HEK293 (cell line): ENCODE data around the gene CCDC77.

ENCODE experiments used
- BCL11B ChIP-seq: fragments of 450-650 bp; formaldehyde crosslinking; IDR thresholded peaks from 2 replicates; pipeline ENCODE4 v1.5.1; 2016; ENCODE audit warnings: low read depth, missing biosample characterization, missing genetic modification characterization
- GFI1B ChIP-seq: fragments of 450-650 bp; formaldehyde crosslinking; IDR thresholded peaks from 2 replicates; pipeline ENCODE4 v1.5.1; 2016; ENCODE audit warnings: missing biosample characterization, missing genetic modification characterization
- HOXD13 ChIP-seq: sonication (generic); formaldehyde crosslinking; IDR thresholded peaks from 2 replicates; pipeline ENCODE4 v1.8.0; 2022; ENCODE audit warnings: missing genetic modification reagents, borderline replicate concordance
- KLF1 ChIP-seq: fragments of 450-650 bp; formaldehyde crosslinking; IDR thresholded peaks from 2 replicates; pipeline ENCODE4 v1.5.1; 2016; ENCODE audit warnings: missing biosample characterization, missing genetic modification characterization
- KLF9 ChIP-seq: fragments of 450-650 bp; formaldehyde crosslinking; IDR thresholded peaks from 2 replicates; pipeline ENCODE4 v1.5.1; 2016; ENCODE audit warnings: missing biosample characterization, missing genetic modification characterization, low read depth
- PRDM1 ChIP-seq: fragments of 450-650 bp; formaldehyde crosslinking; IDR thresholded peaks from 2 replicates; pipeline ENCODE4; 2016; ENCODE audit warnings: missing biosample characterization, missing genetic modification characterization
- TSHZ1 ChIP-seq: fragments of 450-650 bp; formaldehyde crosslinking; IDR thresholded peaks from 2 replicates; pipeline ENCODE4 v1.5.1; 2016; ENCODE audit warnings: missing biosample characterization, missing genetic modification characterization, borderline replicate concordance
- ZFHX2 ChIP-seq: fragments of 450-650 bp; formaldehyde crosslinking; conservative IDR thresholded peaks from 2 replicates; pipeline ENCODE4 v1.5.1; 2016; ENCODE audit warnings: missing biosample characterization, missing genetic modification characterization
- ZFP69B ChIP-seq: fragments of 450-650 bp; formaldehyde crosslinking; IDR thresholded peaks from 2 replicates; pipeline ENCODE4 v1.5.1; 2016; ENCODE audit warnings: missing biosample characterization, missing genetic modification characterization
- ZNF121 ChIP-seq: fragments of 450-650 bp; formaldehyde crosslinking; IDR thresholded peaks from 2 replicates; pipeline ENCODE4 v1.5.1; 2016; ENCODE audit warnings: missing biosample characterization, missing genetic modification characterization
- ZNF133 ChIP-seq: fragments of 450-650 bp; formaldehyde crosslinking; IDR thresholded peaks from 2 replicates; pipeline ENCODE4 v1.5.1; 2016; ENCODE audit warnings: missing biosample characterization, missing genetic modification characterization
- ZNF16 ChIP-seq: fragments of 450-650 bp; formaldehyde crosslinking; IDR thresholded peaks from 2 replicates; pipeline ENCODE4 v1.5.1; 2016; ENCODE audit warnings: low read depth, missing biosample characterization, missing genetic modification characterization
- ZNF341 ChIP-seq: fragments of 450-650 bp; formaldehyde crosslinking; IDR thresholded peaks from 2 replicates; pipeline ENCODE4; 2016; ENCODE audit warnings: low read depth, missing biosample characterization, missing genetic modification characterization
- ZNF416 ChIP-seq: fragments of 450-650 bp; formaldehyde crosslinking; IDR thresholded peaks from 2 replicates; pipeline ENCODE4 v1.5.1; 2016; ENCODE audit warnings: missing biosample characterization, missing genetic modification characterization
- ZNF529 ChIP-seq: fragments of 450-650 bp; formaldehyde crosslinking; IDR thresholded peaks from 2 replicates; pipeline ENCODE4 v1.5.1; 2017; ENCODE audit warnings: missing genetic modification characterization, missing biosample characterization; ENCODE audit not compliant: insufficient replicate concordance
- ZNF558 ChIP-seq: fragments of 450-650 bp; formaldehyde crosslinking; IDR thresholded peaks from 2 replicates; pipeline ENCODE4 v1.5.1; 2016; ENCODE audit warnings: missing biosample characterization, missing genetic modification characterization
- ZNF571 ChIP-seq: fragments of 450-650 bp; formaldehyde crosslinking; IDR thresholded peaks from 2 replicates; pipeline ENCODE4 v1.5.0; 2017; ENCODE audit warnings: missing biosample characterization, missing genetic modification characterization
- ZNF596 ChIP-seq: fragments of 450-650 bp; IDR thresholded peaks from 2 replicates; pipeline ENCODE4 v1.5.0; 2018; ENCODE audit warnings: missing biosample characterization, mild to moderate bottlenecking, missing genetic modification characterization, moderate library complexity
- ZNF624 ChIP-seq: fragments of 450-650 bp; formaldehyde crosslinking; IDR thresholded peaks from 2 replicates; pipeline ENCODE4 v1.5.1; 2017; ENCODE audit warnings: missing biosample characterization, missing genetic modification characterization
- ZNF645 ChIP-seq: fragments of 450-650 bp; formaldehyde crosslinking; IDR thresholded peaks from 2 replicates; pipeline ENCODE4; 2016; ENCODE audit warnings: missing biosample characterization, missing genetic modification characterization
- ZNF76 ChIP-seq: fragments of 450-650 bp; formaldehyde crosslinking; IDR thresholded peaks from 2 replicates; pipeline ENCODE4; 2016; ENCODE audit warnings: low read depth, missing biosample characterization, missing genetic modification characterization, borderline replicate concordance
- ZNF768 ChIP-seq: fragments of 450-650 bp; formaldehyde crosslinking; IDR thresholded peaks from 2 replicates; pipeline ENCODE4 v1.5.1; 2018; ENCODE audit warnings: missing biosample characterization, mild to moderate bottlenecking, missing genetic modification characterization
- ZNF791 ChIP-seq: fragments of 450-650 bp; formaldehyde crosslinking; IDR thresholded peaks from 2 replicates; pipeline ENCODE4 v1.5.1; 2016; ENCODE audit warnings: missing biosample characterization, missing genetic modification characterization
- ZNF792 ChIP-seq: fragments of 450-650 bp; formaldehyde crosslinking; IDR thresholded peaks from 2 replicates; pipeline ENCODE4 v1.5.1; 2016; ENCODE audit warnings: missing biosample characterization, missing genetic modification characterization
- ZNF837 ChIP-seq: fragments of 450-650 bp; formaldehyde crosslinking; IDR thresholded peaks from 2 replicates; pipeline ENCODE4 v1.5.1; 2016; ENCODE audit warnings: missing biosample characterization, missing genetic modification characterization
- TF ChIP-seq, protein P1 (sequence below): fragments of 450-650 bp; formaldehyde crosslinking; IDR thresholded peaks from 2 replicates; pipeline ENCODE4 v1.5.0; 2017; ENCODE audit warnings: missing biosample characterization, missing genetic modification characterization, borderline replicate concordance
- TF ChIP-seq, protein P2 (sequence below): fragments of 450-650 bp; formaldehyde crosslinking; IDR thresholded peaks from 2 replicates; pipeline ENCODE4 v1.5.1; 2016; ENCODE audit warnings: missing biosample characterization, missing genetic modification characterization
- TF ChIP-seq, protein P3 (sequence below): fragments of 450-650 bp; formaldehyde crosslinking; IDR thresholded peaks from 2 replicates; pipeline ENCODE4 v1.5.1; 2016; ENCODE audit warnings: missing biosample characterization, missing genetic modification characterization
- TF ChIP-seq, protein P4 (sequence below): fragments of 450-650 bp; formaldehyde crosslinking; IDR thresholded peaks from 2 replicates; pipeline ENCODE4 v1.5.1; 2016; ENCODE audit warnings: missing biosample characterization, missing genetic modification characterization

The CCDC77 gene

DNA sequence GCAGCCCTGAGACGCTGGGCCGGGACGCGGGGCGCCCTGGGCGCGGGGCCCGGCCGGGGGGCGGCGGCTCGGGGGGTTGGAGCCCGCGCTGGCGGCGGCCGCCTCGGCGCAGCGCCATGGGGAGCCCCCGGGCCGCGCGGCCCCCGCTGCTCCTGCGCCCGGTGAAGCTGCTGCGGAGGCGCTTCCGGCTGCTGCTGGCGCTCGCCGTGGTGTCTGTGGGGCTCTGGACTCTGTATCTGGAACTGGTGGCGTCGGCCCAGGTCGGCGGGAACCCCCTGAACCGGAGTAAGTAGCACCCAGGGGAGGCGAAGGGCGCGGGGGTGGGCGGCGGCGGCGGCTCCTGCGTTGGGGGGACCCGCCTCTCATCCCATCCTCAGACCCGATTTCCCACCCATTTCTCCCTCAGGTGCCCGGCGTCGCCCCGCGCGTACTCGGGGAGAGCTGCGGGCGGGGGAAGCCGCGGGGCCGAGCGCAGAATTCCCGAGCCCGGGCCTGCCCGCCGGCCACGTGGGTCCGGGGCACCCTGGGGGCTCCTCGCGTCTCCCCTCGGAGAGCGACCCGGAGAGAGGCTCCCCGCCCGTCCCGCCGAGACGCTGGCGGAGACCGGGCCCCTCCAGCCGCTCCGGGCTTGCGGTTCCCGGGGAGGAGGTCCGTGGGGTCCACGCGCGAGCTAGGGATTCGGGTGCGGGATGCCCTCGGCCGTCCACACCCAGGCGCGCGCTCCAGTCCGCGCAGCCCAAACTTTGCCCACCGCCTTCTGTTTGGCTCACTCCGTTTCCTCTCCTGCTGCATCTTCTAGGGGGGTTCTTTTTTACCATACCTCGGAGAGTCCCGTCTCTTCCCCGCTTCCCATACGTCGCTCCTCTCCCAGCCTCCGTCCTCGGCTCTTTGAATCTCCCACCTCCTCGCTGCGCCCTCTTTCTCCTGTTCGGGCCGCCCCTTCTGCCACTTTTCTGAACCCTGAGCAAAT is 59.1 kb downstream of the CCDC77 start (continued):
- no peak for TF ChIP-seq ZNF596
- TF ChIP-seq ZFP69B (tag by site-specific recombination): no peak
- no peak for TF ChIP-seq ZNF837 (tag by site-specific recombination)
- no peak for TF ChIP-seq ZNF529 (tag by site-specific recombination)
- TF ChIP-seq, protein P1, sequence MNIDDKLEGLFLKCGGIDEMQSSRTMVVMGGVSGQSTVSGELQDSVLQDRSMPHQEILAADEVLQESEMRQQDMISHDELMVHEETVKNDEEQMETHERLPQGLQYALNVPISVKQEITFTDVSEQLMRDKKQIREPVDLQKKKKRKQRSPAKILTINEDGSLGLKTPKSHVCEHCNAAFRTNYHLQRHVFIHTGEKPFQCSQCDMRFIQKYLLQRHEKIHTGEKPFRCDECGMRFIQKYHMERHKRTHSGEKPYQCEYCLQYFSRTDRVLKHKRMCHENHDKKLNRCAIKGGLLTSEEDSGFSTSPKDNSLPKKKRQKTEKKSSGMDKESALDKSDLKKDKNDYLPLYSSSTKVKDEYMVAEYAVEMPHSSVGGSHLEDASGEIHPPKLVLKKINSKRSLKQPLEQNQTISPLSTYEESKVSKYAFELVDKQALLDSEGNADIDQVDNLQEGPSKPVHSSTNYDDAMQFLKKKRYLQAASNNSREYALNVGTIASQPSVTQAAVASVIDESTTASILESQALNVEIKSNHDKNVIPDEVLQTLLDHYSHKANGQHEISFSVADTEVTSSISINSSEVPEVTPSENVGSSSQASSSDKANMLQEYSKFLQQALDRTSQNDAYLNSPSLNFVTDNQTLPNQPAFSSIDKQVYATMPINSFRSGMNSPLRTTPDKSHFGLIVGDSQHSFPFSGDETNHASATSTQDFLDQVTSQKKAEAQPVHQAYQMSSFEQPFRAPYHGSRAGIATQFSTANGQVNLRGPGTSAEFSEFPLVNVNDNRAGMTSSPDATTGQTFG (tag by site-specific recombination): no peak
- no peak; the same call in 1 of the 2 replicates for TF ChIP-seq ZFHX2 (tag by site-specific recombination)
- TF ChIP-seq, protein P2, sequence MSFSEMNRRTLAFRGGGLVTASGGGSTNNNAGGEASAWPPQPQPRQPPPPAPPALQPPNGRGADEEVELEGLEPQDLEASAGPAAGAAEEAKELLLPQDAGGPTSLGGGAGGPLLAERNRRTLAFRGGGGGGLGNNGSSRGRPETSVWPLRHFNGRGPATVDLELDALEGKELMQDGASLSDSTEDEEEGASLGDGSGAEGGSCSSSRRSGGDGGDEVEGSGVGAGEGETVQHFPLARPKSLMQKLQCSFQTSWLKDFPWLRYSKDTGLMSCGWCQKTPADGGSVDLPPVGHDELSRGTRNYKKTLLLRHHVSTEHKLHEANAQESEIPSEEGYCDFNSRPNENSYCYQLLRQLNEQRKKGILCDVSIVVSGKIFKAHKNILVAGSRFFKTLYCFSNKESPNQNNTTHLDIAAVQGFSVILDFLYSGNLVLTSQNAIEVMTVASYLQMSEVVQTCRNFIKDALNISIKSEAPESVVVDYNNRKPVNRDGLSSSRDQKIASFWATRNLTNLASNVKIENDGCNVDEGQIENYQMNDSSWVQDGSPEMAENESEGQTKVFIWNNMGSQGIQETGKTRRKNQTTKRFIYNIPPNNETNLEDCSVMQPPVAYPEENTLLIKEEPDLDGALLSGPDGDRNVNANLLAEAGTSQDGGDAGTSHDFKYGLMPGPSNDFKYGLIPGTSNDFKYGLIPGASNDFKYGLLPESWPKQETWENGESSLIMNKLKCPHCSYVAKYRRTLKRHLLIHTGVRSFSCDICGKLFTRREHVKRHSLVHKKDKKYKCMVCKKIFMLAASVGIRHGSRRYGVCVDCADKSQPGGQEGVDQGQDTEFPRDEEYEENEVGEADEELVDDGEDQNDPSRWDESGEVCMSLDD (tag by site-specific recombination): no peak
- no peak for TF ChIP-seq ZNF341 (tag by site-specific recombination)
- TF ChIP-seq ZNF791 (tag by site-specific recombination): no peak
- TF ChIP-seq KLF1 (tag by site-specific recombination): no peak
- TF ChIP-seq ZNF416 (tag by site-specific recombination): no peak
- no peak for TF ChIP-seq ZNF16 (tag by site-specific recombination)
- no peak for TF ChIP-seq GFI1B (tag by site-specific recombination)
- TF ChIP-seq ZNF768 (tag by site-specific recombination): no peak
- TF ChIP-seq, protein P3, sequence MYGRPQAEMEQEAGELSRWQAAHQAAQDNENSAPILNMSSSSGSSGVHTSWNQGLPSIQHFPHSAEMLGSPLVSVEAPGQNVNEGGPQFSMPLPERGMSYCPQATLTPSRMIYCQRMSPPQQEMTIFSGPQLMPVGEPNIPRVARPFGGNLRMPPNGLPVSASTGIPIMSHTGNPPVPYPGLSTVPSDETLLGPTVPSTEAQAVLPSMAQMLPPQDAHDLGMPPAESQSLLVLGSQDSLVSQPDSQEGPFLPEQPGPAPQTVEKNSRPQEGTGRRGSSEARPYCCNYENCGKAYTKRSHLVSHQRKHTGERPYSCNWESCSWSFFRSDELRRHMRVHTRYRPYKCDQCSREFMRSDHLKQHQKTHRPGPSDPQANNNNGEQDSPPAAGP (tag by site-specific recombination): no peak
- TF ChIP-seq ZNF645: no peak
- TF ChIP-seq ZNF121 (tag by site-specific recombination): no peak
- TF ChIP-seq TSHZ1 (tag by site-specific recombination): no peak
- TF ChIP-seq ZNF133 (tag by site-specific recombination): no peak
- no peak for TF ChIP-seq BCL11B (tag by site-specific recombination)
- no peak for TF ChIP-seq PRDM1 (tag by site-specific recombination)
- no peak for TF ChIP-seq ZNF558 (tag by site-specific recombination)
- 0 out of 2 replicates have a peak, but pooled peaks have one; percentile 2 for TF ChIP-seq KLF9 (tag by site-specific recombination)
- TF ChIP-seq HOXD13 (CRISPR knock-in tag): no peak
- TF ChIP-seq ZNF792 (tag by site-specific recombination): no peak
- TF ChIP-seq, protein P4, sequence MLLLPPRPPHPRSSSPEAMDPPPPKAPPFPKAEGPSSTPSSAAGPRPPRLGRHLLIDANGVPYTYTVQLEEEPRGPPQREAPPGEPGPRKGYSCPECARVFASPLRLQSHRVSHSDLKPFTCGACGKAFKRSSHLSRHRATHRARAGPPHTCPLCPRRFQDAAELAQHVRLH (tag by site-specific recombination): no peak
- no peak for TF ChIP-seq ZNF571 (tag by site-specific recombination)
- peak; percentile 35; the same call in 1 of the 2 replicates for TF ChIP-seq ZNF76
- no peak for TF ChIP-seq ZNF624 (tag by site-specific recombination)
